IPS DF 4.7 (cell line): ENCODE measurements around the gene CMSS1.

Experiments used
- DNase-seq: peaks from one replicate; pipeline ENCODE4 v3.0.0-alpha.2; 2013; ENCODE audit warnings: low spot score; ENCODE audit errors: extremely low read depth

CMSS1 gene

DNA sequence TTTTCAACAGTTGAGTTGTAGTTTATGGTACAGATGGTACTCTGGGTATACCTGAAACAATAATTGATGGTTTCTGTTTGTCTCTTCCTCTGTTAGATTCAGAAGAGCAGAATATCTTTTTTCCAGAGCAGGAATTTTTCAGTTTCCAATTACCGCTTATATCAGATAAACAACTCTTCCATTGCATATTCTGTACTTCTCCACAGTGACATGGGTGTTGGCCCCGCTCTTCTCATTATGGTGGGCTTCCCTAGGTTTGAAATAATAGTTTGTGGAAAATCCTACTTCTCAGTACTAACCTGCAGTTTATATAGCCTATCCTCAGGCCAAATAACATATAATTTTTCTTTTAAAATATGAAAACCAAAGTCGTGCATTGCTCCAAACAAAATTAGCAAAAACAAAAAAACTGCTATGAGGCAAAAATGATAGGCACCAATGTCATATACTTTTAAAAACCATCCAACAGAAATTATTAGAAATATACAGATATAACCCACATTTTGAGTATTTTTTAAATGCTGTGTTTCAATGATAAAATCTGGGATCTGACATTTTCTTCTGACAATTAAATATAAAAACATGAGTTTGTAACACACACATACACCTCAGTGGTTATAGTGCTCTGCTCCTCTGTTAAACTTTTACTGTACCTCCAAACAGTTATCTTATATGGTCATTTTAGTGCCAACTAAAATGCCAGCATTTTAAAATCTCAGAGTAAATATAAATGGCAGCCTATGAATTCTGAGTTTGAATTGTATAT is 56.8 kb downstream of the CMSS1 start:
- no peak for DNase-seq

DNA sequence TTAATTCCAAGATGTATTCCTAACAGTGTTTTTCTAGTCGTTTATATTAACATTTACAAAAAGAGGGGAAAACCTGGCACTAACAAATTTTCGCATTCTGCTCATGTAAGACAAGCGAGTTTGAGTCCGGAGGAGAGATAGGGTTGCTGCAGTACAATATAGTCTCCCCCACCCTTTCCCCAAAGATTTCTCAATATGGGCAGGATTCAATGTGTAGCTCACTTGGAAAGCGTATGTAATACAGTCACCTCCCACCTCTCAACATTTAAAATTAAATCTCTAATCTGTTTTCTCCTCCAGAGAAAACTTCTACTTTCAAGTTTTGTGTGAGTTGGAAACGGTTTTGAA is 57.9 kb downstream of the CMSS1 start:
- DNase-seq = no peak

DNA sequence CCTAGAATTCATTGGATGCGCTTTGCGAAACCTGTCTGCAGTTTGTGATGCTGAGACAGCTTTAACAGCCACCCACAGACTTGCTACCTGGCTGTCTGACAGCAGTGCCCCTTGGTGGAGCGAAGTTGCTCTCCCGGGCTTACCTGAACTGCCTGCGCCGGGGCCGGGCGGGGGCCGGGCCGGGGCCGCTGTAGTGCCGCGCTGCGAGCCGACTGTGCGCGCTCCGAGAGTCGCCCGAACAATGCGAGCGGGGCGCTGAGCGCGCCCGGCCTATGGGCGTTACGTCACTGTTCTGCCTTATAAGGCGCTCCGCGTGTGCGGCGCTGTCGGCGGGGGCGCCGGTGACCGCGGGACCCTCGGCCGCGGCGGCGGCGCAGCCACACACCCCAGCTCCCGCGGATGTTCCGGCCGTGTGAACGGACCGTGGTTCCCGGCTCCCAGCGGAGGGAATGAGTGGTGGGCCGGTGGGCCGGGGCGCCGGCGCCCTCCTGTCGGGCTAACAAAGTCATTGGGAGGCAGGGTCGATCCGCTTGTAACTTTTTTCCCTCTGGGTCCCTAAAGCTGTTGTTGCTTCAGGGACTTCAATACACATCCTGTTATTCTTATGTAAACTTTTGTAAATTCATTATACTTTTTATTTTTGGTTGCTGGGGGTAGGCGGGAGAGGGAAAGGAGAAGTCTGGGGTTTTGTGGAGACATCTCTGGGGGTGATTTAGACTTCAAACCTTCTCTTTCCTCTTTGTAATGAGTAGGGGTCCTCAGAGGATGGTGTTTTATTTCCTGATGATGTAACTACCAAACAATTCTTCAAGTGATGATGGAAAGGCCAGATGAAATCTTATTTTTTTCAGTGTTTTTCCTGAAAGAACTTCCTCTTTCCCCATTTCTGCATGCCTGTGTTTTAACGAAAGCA is 58.5 kb downstream of the CMSS1 start:
- DNase-seq = no peak

DNA sequence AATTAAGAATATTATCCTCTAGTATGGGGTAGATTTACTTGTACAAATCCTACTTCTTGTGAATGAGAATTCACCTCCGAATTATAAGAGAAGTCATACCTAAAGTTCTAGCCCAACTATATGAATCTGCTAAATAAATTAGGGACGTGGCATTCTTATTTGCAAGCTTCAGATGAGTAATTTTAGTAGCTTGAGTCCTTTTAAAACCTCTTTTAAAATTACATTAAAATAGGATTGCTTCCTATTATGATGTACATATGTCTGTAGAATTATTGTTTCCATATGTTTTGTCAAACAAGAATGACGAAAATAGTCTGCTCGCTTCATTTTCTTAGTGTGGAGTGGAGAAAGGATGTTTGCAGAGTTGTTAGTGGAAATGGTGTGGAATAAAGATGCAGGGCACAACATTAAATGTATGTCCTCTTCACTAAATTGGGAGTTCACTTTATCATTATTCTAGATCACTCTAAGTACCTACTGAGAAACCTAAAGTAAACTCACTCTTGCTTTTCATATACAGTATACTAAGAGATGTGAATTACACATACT is 59.4 kb downstream of the CMSS1 start:
- no peak for DNase-seq

DNA sequence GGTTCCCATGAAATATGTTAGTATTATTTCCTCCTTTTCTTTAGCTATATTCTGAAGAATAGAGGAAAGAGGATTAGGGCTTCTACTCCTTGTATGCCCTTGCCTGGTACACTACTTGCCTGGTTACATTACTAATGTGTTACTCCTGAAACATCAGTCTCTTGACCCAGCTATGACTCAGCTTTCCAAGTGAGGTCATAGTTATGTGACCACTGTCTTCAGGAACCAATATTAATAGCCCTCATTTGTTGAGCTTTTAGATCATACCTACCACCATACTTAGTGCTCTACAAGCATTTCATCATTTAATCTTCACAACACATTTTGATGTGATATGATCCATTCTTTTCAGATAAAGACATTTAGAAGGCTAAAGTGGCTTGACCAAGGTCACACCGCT is 60.3 kb downstream of the CMSS1 start:
- no peak for DNase-seq

DNA sequence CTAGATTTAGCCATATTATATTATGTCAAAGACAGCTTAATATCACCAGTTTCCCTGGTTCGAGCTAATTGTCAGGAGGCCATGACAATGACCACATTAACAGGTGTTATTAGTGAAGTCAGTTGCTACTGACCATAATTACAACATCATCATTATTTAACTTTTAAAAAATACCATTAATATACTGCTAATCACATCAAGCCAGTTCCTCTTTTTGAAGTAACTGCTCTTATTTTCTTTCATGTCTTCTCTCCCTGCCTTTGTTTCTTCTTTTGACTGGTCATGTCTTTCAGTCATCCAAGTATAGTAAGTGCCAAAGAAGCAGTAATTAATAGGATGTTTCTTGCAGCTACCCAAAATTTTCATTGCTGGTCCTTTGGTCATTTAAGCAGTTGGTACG is 61.6 kb downstream of the CMSS1 start:
- no peak for DNase-seq

DNA sequence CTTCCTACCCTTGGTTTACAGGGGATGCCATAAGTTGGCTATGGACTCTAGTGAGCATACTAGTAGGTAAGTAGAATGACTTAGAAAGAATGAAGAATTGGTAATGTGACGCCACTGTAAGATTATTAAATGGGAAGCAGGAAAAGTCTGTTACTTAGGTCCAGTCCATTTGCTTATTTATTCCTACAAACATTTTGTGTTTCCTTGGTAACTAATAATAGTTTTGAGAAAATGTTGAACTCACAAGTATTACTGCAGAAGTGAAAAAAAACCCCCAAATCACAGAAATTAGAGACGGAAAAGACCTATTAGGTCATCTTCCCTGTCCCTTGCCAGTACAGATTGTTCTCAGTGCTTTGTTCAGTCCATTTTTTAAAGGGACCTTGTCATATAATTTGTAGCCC is 63.5 kb downstream of the CMSS1 start:
- no peak for DNase-seq

DNA sequence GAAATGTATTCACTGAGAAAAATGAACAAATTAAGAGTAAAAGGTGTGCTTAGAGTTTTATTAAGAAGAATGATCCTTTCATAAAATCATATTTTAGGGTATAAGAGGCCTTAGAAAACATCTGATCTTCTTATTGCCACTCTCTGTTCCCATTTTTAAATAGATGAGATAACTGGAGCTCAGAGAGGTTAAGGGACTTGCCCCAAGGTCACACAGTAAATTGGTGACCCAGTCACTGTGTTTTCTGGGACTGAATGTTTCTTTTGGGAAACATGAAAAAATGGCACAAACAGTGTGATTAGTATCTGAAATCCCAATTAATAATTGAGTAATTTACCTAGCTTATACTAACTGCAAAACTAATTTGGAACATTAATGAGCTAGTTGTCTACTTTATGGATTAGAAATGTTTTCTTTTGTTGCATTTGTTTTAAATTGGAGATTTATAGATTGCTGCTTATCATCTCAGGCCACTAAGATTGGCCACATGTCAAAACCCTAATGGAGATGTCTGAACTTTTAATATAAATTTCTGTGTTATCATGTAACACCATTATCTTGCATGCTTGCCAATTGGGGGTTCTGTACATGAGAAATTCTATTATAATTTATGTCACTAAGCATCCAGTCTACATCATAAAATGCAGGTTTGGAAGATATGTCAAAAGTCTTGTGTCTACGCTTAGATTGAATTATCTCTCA is 64.9 kb downstream of the CMSS1 start:
- no peak for DNase-seq

DNA sequence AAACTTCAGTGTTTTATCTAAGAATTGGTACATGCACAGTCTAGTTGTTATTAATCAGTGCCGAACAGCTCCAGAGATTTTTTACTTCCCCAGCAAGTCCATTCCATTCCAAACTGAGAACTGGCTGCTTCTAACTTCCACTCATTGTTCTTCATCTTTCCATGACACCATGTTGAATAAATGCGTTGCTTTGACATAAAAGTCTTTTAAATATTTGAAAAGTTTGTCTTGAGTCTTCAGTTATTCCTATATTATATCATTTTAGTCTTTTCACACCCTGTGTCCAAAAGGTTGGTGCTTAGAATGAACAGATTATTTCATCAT is 65.4 kb downstream of the CMSS1 start:
- DNase-seq = no peak

DNA sequence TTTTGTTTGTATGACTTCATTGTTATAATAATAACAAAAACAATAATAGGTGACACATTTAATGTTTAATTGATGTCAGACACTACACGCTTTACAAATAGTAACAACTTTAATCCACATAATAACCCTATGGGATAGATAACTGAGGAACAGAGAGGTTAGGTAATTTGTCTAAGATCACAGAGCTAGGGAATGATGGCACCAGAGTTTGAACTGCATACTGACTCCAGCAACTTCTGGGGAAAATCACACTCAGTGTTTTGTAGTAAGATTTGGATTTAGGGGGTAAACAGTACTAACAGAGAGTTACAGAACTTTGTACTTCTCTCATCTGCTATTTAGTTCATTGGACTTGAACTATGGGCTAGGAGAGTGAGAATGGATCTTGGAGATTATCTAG is 66.0 kb downstream of the CMSS1 start:
- no peak for DNase-seq

DNA sequence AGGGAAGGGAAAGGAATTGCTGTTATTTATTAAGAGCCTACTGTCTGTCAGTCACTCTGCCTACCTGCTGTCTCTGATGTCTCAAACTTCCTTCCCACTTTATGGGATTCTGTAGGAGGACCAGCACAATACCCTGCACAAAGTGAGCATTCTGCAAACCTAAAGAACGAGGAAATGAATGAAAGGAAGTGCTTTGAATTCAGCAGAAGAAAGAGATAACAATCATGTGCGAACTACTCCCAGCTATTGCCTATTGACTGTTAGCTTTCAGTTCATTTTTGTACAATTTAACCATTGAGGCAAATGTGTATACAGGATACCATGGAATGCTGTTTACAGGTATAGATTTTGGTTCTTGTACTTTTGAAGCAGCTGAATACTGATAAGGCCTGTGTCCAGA is 66.8 kb downstream of the CMSS1 start:
- DNase-seq = no peak

DNA sequence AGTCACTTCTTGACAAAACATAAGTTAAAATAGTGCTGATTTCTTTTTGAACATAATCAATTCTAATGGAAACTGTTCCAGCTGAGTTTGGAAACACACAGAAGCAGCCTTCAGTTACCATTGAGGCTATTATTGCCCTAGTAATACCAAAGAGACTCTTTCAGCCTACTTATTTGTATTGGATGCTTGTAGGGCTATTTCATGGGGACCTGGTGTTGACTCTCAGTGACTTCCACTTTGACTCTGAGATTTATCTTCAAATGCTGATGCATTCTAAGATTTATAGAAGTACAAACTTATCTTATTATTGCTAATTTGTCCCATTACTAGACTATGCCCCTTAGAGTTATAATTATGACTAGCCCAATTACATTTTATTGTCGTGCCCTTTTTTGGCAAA is 67.4 kb downstream of the CMSS1 start:
- DNase-seq = no peak

DNA sequence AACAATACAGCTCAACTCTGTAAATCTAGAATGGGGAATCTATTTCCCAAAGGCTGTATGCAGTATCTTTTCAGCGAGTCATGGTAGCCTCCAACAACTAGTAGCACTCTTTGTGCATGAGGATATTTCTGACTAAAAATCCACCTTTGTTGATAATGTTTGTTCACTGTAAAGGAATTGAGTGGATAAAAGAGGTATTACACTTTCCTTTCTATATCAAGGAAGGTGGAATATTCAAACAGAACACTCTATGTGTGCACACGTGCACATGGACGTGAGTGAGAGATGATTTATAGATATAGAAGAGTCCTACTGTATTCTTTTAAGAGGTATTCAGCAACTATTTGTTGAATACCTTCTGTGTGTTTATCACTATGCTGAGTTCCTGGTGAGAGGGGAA is 68.2 kb downstream of the CMSS1 start:
- no peak for DNase-seq

DNA sequence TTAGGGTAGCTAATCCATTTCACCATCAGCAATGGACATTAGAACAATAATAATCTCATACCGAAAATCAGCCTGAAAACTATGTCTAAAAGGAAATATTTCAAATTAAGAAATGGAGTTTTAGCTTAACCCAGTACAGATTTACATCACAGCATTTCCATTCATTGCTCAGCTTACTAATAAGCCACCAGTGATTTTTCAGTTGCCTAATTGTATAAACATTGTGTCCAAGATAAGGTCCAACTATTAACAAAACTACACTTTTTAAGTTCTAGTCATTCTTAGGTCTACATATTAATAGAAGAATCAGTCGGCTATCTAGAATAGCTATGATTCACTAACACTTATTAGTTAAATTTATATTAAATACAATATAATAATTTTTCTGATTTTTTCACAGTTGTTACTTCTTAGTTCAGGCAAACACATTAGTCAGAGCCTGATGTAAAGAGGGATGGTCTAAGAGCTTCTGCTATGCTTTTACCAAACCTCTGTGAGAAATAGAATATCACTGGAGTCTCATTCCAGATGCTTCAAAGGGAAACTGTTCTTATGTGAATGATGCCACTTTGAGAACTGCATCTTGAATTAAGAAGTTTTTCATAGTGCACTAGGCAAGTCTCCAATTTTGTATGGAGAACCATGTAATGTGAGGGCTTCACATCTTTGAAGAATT is 74.1 kb downstream of the CMSS1 start:
- DNase-seq = no peak

DNA sequence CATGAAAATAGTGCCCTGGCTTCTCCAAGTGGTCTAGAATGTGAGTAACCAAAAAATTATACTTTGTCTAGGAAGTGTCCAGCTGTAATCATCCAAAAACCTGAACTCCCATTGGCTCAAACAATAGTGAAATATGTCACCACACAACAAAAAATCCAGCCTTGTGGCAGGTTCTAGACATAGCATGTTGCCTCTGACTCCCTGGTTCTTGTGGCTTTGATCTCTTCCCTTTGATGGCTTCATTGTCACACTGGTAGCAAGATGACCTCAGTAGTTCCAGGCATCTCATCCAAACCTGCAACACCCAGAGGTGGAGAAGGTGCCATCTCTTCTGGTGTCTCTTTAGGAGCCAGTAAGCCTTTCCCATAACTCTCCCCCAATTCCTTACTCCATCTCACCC is 74.7 kb downstream of the CMSS1 start:
- DNase-seq = no peak

DNA sequence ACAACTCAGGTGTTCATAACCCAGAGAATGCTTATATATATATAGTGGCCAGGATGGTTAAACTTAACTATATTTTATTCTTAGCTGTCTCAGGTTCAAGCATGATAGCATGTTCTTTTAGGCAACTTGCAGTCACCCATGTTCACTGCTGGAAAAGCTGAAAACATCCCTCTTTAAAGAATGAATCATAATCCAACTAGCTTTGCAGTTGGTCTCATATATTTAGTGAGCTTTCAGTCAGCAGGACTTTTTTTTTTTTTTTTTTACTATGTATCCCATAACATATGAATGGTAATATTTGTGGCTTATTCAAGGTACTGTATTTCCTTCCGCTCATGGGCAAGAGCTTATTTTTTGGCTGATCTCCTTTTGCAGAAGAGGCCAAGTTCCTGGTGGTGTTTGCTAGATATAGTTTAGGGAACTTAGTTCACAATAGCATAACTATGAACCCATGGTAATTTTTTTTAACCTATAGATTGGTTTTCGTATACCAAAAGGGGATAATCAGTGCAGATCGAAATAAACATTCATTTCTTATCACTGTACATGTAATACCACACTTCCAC is 77.6 kb downstream of the CMSS1 start:
- no peak for DNase-seq

DNA sequence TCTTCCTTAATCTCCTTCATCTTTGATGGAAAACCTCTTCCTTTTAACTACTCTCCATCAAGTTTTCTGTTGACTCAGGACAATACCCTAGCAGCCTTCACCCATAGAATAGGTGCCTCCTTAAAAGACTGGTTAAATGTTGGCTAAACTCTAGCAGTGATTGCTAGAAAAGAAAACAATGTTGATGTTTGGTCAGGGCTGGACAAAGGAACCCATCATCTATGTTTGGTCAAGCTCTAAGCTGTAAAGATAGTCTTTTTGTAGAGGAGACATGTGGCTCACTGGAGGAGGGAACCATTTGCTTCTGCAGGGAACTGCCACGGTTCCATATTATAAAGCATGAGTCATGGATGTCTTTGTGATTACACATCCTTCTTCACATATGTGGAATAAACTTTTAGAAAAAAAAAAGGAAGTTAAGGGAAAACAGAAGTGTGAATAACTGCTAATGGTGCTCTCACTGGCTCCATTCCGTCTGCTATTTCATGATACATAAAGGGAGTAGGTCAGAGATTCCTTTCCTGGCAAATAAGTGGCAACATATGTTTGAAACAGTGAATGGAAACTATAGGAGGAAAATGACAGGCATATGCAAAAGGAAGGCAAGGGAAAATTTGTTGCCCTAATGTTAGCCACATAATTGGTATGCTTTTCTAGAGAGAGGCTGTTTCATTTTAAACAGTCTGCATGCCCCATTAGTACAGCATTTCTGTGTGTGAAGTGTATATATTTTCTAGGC is 78.2 kb downstream of the CMSS1 start:
- no peak for DNase-seq

DNA sequence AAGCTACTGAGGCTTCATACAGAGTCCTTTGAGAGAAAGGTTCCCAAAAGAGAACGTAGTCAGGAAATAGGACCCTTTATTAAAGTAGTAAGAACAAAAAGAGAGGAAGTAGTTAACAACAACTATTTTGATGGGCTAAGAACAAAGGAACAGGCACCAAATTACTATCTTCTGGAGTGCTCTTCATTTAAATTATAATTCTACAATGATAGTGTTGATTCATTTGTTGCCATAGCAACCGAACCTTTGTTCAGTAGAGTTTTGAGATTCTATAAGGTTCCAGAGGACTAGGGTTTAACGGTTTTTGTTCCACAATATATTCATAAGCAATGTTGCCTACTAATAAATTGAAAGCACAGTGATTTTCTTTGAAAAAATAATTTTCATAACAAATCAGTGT is 78.8 kb downstream of the CMSS1 start:
- DNase-seq = no peak

DNA sequence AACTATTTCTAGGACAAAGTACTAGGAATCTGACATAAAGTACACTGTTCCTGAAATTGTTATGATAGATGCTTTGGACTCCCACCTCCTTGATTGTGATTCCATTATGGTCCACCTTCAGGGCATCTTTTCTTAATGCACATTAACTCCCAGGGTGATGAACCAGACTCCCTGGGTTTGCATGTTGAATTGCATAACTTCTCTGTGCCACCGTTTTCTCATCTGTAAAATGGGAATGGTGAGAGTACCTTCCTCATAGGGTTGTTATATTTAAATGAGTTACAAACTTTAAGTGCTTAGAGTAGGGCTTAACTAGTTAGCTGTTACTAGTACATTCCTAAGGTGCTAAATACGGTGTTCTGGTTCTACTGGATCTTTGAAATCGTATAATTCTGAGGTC is 81.9 kb downstream of the CMSS1 start:
- DNase-seq = no peak

DNA sequence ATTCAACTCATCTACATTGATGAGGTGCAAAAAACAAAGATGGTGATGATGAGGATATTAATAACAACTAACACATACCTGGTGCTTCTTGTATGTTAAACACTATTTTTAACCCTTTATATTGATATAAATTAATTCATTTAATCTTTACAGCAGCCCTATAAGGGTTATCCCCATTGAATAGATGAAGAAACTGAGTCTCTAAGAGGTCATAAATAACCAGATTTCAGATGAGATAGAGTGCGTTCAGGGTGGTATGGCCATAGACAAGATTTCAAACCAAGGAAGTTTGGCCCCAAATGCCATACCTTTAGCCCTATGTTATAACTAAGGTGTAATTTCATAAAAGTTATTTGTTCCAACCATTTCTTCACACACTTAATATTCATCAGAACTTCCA is 82.6 kb downstream of the CMSS1 start:
- DNase-seq = no peak
